ENCODE results near the gene NFKBIE.
A peak's percentile ranks its signal among the peaks of the same experiment; 100 is the strongest.
"Not testable (repeated sequence)": the region's sequence is repeated elsewhere in the genome, so short reads cannot be mapped to it uniquely, and the experiment has no call there.

Gene NFKBIE

DNA sequence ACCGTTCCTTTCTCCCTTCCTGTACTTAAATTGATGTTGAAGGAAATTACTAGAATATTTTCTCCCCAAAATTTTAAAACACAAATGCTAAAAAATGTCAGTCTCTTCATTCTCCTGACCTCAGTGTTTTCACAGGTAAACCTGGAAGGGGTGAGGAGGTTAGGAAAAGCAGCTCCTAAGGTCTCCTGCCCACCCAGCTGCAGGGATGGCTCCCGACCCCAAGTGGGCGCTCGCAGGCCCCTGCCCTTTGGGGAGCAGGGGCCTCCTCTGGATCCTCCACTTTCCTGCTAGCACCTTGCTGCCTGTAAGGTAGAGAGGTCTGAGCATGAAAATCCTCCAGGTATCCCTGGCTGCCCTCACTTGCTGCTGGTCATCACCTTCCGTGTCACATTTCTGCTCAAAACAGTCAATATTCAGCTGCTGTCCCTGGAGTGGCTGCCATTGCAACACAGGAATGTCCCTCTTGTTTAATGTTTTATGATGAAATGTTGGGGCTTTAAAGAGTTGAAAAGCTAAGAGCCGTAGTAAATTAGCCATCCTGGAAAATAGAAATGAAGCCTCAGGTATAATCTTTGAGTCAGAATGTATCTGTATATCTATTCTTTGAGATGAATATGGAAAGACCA lies 29.3 kb downstream of the NFKBIE start:
- Histone ChIP-seq H3K27me3 (no peaks in the 10 kb centered on the region), H3K9ac (no peak overlapping the region), H3K4me1 (peaks cover 43% of the 10 kb centered on the region), H3K4me2 (no peak overlapping the region), H3K36me3 (peaks cover 29% of the 10 kb centered on the region), H4K20me1 (no peaks in the 10 kb centered on the region), H3K27ac (no peak overlapping the region), H3K9me3 (no peaks in the 10 kb centered on the region), H3K4me3 (no peak overlapping the region)
- TF ChIP-seq Cebpa-rat (IDR thresholded peaks at IDR 0.05), result no peak

DNA sequence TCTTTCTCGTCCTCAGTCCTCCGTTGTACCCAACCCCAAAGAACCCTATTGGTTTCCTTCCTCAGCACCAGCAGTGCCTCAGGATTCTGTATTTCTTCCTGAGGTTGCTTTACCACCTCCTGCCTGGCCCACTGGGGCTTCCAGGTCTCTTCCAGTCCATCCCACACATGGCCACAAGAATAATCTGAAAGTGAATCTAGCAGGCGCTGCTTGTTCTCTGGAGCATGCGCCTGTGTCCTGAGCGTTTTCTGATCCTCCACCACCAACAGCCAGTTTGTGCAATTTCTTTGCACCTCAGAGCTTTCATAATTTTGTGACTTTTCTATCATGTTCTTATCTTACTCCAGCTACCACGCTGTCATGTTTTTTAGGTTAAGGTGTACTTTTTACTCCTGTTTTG lies 30.1 kb downstream of the NFKBIE start:
- Histone ChIP-seq H4K20me1 (no peaks in the 10 kb centered on the region), H3K4me3 (no peak overlapping the region), H3K4me2 (no peak overlapping the region), H3K27ac (no peak overlapping the region), H3K9me3 (no peaks in the 10 kb centered on the region), H3K27me3 (no peaks in the 10 kb centered on the region), H3K4me1 (peaks cover 43% of the 10 kb centered on the region), H3K36me3 (peaks cover 36% of the 10 kb centered on the region), H3K9ac (no peak overlapping the region)
- TF ChIP-seq Cebpa-rat (IDR thresholded peaks at IDR 0.05), result no peak

DNA sequence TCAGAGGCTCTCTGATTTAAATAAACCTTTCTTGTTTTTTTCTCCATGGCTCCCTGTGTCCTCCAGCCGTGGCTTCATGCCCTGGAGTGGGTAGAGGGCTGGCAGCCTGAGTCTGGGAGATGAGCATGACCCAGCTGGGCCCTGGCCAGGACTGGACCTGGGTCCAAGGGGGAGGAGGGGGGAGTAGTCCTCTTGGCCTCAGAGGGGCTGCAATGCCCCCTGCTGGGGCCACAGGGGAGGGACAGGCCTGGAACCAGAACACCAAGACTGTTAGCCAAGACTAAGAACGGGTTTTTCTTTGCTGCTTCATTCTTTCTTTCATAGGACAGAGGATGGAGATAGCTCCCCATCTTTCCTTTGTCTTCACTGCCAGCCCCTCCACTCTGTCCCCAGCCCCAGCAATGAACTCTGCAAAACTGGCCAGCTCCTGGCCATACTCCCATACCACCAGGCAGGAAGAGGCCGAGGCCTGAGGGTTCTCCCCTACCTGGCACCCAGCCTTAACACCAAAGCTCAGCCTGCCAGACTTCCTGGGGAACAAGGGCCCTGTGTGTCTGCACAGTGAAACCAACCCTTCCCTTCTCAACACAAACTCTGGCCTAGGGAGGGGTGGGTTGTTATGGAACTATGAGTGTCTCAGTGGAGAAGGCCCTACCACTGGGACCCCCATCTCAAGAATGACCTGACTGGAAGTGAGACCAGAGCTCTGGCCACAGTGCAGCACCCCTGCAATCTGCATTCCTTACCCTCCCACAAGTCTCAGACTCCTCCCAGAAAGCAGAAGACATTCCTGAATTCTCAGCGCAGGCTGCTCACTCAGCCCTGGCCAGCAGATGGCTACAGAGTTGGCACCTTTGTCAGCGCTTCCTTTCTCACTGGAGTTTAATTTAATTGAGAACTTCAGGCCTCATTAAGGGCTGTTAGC lies 31.0 kb downstream of the NFKBIE start:
- Histone ChIP-seq H3K4me2 (peak overlapping the region; percentile 43; the same call in 1 of the 2 replicates), H3K4me1 (peaks cover 43% of the 10 kb centered on the region), H4K20me1 (no peaks in the 10 kb centered on the region), H3K9me3 (no peaks in the 10 kb centered on the region), H3K9ac (no peak overlapping the region), H3K36me3 (peaks cover 45% of the 10 kb centered on the region), H3K27ac (peak overlapping the region; percentile 71), H3K27me3 (no peaks in the 10 kb centered on the region), H3K4me3 (no peak overlapping the region)
- TF ChIP-seq Cebpa-rat (IDR thresholded peaks at IDR 0.05), result no peak

DNA sequence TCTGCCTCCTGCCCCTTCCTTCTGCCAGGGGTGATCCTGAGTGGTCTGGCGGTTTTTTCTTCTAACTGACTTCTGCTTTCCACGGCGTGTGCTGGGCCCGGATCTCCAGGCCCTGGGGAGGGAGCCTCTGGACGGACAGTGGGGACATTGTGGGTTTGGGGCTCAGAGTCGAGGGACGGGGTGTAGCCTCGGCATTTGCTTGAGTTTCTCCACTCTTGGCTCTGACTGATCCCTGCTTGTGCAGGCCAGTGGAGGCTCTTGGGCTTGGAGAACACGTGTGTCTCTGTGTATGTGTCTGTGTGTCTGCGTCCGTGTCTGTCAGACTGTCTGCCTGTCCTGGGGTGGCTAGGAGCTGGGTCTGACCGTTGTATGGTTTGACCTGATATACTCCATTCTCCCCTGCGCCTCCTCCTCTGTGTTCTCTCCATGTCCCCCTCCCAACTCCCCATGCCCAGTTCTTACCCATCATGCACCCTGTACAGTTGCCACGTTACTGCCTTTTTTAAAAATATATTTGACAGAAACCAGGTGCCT lies 31.7 kb downstream of the NFKBIE start:
- H3K27me3 ChIP-seq, result no peaks in the 10 kb centered on the region
- peaks cover 1% of the 10 kb centered on the region; the same call in 1 of the 2 replicates for H4K20me1 ChIP-seq
- no peak for TF ChIP-seq Cebpa-rat (IDR thresholded peaks at IDR 0.05)
- H3K4me3 ChIP-seq, result no peak overlapping the region
- peaks cover 43% of the 10 kb centered on the region for H3K4me1 ChIP-seq
- no peaks in the 10 kb centered on the region for H3K9me3 ChIP-seq
- peak overlapping the region; percentile 53; the same call in 1 of the 2 replicates for H3K9ac ChIP-seq
- H3K27ac ChIP-seq, result peak overlapping the region; percentile 71
- peaks cover 52% of the 10 kb centered on the region for H3K36me3 ChIP-seq
- peak overlapping the region; percentile 43 for H3K4me2 ChIP-seq

DNA sequence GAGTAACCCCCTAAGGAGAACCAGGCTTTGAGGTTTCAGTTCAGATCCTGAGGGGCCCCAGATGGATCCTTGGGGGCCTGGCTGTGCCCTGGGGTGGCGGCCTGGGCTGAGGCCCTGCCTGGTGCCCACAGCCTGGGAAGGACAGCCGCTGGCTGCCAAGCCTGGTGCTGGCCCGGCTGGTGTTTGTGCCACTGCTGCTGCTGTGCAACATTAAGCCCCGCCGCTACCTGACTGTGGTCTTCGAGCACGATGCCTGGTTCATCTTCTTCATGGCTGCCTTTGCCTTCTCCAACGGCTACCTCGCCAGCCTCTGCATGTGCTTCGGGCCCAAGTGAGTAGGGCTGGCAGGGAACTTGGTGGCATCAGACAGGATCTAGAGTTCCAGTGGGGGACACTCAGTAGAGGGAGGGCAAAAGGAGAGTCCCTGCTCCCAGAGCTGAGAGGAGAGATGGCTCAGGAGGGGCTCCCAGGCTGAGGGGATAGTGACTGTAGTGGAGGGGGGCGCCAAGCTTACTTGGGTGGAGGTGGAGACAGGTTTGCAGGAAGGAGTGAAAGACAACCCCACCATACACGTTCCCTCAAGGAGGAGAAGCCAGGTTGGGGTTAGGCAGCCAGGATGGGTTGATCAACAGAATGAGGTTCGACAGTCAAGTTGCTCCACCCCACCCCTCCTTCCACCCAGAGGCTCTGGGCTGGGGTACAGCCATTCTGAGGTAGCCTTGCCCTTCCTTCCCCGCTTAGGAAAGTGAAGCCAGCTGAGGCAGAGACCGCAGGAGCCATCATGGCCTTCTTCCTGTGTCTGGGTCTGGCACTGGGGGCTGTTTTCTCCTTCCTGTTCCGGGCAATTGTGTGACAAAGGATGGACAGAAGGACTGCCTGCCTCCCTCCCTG lies 32.4 kb downstream of the NFKBIE start:
- Histone ChIP-seq H3K9me3 (no peaks in the 10 kb centered on the region), H3K9ac (peak overlapping the region; percentile 53; the same call in 1 of the 2 replicates), H3K4me2 (peak overlapping the region; percentile 43), H3K27me3 (no peaks in the 10 kb centered on the region), H3K4me1 (peaks cover 38% of the 10 kb centered on the region), H3K4me3 (no peak overlapping the region), H4K20me1 (peaks cover 9% of the 10 kb centered on the region), H3K36me3 (peaks cover 60% of the 10 kb centered on the region), H3K27ac (peak overlapping the region; percentile 71)
- no peak for TF ChIP-seq Cebpa-rat (IDR thresholded peaks at IDR 0.05)

DNA sequence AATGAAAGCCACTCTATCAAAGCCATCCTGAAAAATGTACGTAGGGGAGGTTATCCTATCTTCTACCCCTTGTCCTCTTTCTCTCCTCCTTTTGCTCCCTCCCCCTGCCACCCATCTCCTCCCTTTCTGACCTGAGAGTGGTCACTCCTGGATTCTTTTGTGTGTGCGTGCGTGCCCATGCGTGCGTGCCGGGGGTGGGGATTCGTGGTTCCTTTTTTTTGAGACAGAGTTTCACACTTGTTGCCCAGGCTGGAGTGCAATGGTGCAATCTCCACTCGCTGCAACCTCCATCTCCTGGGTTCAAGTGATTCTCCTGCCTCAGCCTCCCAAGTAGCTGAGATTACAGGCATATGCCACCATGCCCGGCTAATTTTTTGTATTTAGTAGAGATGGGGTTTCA lies 33.9 kb downstream of the NFKBIE start:
- Histone ChIP-seq H3K36me3 (peaks cover 67% of the 10 kb centered on the region), H3K4me1 (peaks cover 40% of the 10 kb centered on the region), H4K20me1 (peaks cover 24% of the 10 kb centered on the region)
- H3K4me3 ChIP-seq, H3K4me2 ChIP-seq, H3K9ac ChIP-seq, H3K9me3 ChIP-seq, H3K27ac ChIP-seq, H3K27me3 ChIP-seq: not testable (repeated sequence)

DNA sequence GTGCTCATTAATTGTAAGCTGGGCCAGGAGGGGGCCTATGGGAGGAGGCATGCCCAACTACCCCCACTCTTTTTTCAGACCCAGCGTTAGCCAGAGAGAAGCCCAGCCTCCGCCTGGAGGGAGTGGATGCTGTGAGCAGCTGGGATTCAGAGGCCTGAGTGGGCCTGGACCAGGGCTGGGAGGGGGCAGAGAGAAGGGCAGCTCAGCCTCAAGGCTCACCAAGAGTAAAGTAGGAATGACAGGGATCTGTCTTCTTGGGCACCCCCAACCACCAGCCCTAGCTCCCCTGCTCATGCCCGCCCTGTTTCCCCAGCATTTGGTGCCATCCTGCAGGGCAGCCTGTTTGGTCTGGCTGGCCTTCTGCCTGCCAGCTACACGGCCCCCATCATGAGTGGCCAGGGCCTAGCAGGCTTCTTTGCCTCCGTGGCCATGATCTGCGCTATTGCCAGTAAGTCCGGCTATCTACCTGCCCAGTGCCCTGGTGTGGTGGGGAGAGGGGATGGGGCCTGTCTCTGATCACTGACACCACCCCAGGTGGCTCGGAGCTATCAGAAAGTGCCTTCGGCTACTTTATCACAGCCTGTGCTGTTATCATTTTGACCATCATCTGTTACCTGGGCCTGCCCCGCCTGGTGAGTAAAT lies 35.2 kb downstream of the NFKBIE start:
- Histone ChIP-seq H3K9ac (no peak overlapping the region), H3K4me3 (no peak overlapping the region), H3K27me3 (no peaks in the 10 kb centered on the region), H4K20me1 (peaks cover 36% of the 10 kb centered on the region), H3K36me3 (peaks cover 67% of the 10 kb centered on the region), H3K27ac (no peak overlapping the region), H3K4me2 (no peak overlapping the region), H3K4me1 (peaks cover 52% of the 10 kb centered on the region), H3K9me3 (no peaks in the 10 kb centered on the region)
- TF ChIP-seq Cebpa-rat (IDR thresholded peaks at IDR 0.05), result no peak

DNA sequence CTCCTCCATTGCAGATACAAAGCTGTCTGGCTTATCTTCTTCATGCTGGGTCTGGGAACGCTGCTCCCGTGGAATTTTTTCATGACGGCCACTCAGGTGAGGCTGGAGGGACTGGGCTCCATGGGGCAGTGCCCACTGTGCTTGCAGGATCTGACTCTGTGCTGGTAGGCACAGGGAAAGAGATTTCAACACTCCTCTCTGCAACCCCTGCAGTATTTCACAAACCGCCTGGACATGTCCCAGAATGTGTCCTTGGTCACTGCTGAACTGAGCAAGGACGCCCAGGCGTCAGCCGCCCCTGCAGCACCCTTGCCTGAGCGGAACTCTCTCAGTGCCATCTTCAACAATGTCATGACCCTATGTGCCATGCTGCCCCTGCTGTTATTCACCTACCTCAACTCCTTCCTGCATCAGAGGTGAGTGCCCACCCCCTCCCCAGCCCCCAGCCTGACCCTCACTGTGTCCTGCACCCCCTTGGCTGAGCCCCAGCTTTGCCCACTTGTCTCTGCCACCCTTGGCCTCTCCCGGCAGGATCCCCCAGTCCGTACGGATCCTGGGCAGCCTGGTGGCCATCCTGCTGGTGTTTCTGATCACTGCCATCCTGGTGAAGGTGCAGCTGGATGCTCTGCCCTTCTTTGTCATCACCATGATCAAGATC lies 35.8 kb downstream of the NFKBIE start:
- Histone ChIP-seq H3K4me2 (no peak overlapping the region), H3K27me3 (no peaks in the 10 kb centered on the region)

More for the DNA sequence above, 35.8 kb downstream of the NFKBIE start:
- H3K9me3 ChIP-seq, result no peaks in the 10 kb centered on the region
- H3K4me1 ChIP-seq, result peaks cover 52% of the 10 kb centered on the region
- no peak overlapping the region for H3K27ac ChIP-seq
- peaks cover 43% of the 10 kb centered on the region for H4K20me1 ChIP-seq
- H3K4me3 ChIP-seq, result no peak overlapping the region
- TF ChIP-seq Cebpa-rat (IDR thresholded peaks at IDR 0.05), result no peak
- peaks cover 67% of the 10 kb centered on the region for H3K36me3 ChIP-seq
- H3K9ac ChIP-seq, result no peak overlapping the region
